Hematopoietic multipotent progenitor cell treated with erythropoietin and hydrocortisone succinate and interleukin-3 and kit ligand, for 8 days (in vitro differentiated cells): ENCODE measurements around the gene C11orf42.
A peak's percentile ranks its signal among the peaks of the same experiment; 100 is the strongest.

Experiments used
- DNase-seq: peaks from one replicate; pipeline ENCODE4 v3.0.0-alpha.2; 2015

The C11orf42 gene

GRCh38 chr11:6205366-6205765 lies at the start of gene C11orf42:
Gene C11orf42, plus strand, starts transcription at chr11:6205557. Its CDS starts 59 bp downstream, at chr11:6205616.
- DNase-seq = no peak

GRCh38 chr11:6156628-6157359 lies 48.6 kb upstream of the C11orf42 start:
- no peak for DNase-seq

- no peak for DNase-seq
These were observed 35.1 kb upstream of the C11orf42 start, which contains the start of gene OR52B2 for GRCh38 chr11:6170226-6170625. Gene OR52B2, minus strand, starts transcription at chr11:6170326. Its CDS starts 0 bp downstream, at chr11:6170326.

- no peak for DNase-seq
These were observed 29.9 kb upstream of the C11orf42 start for GRCh38 chr11:6175440-6175839.

GRCh38 chr11:6191742-6192141 lies 13.6 kb upstream of the C11orf42 start:
- no peak for DNase-seq

GRCh38 chr11:6194065-6194581 lies 11.2 kb upstream of the C11orf42 start:
- DNase-seq = no peak

GRCh38 chr11:6196396-6196795 lies 9.0 kb upstream of the C11orf42 start:
- DNase-seq = no peak

- no peak for DNase-seq
These were observed 7.7 kb upstream of the C11orf42 start for GRCh38 chr11:6197466-6198200.

GRCh38 chr11:6199174-6199810 lies 6.1 kb upstream of the C11orf42 start, which contains the start of gene OR52W1:
Gene OR52W1, plus strand, starts transcription at chr11:6199224. Its CDS starts 0 bp downstream, at chr11:6199224.
- DNase-seq = no peak

GRCh38 chr11:6200975-6201374 lies 4.4 kb upstream of the C11orf42 start:
- DNase-seq = peak; percentile 40

- DNase-seq = peak; percentile 17
These were observed 3.9 kb upstream of the C11orf42 start for GRCh38 chr11:6201481-6201880.

- no peak for DNase-seq
These were observed 3.3 kb upstream of the C11orf42 start for GRCh38 chr11:6202041-6202440.

GRCh38 chr11:6203327-6203726 lies 2.0 kb upstream of the C11orf42 start:
- no peak for DNase-seq

- no peak for DNase-seq
These were observed 651 bp upstream of the C11orf42 start for GRCh38 chr11:6204706-6205105.

- DNase-seq = no peak
These were observed 1.3 kb downstream of the C11orf42 start for GRCh38 chr11:6206456-6207180.

GRCh38 chr11:6209801-6210200 lies 4.4 kb downstream of the C11orf42 start:
- DNase-seq = no peak

GRCh38 chr11:6210274-6210955 lies 5.1 kb downstream of the C11orf42 start:
- DNase-seq = no peak

- no peak for DNase-seq
These were observed 9.2 kb downstream of the C11orf42 start for GRCh38 chr11:6214530-6214929.

GRCh38 chr11:6216501-6216900 lies 11.1 kb downstream of the C11orf42 start:
- DNase-seq = no peak

GRCh38 chr11:6217722-6218121 lies 12.4 kb downstream of the C11orf42 start:
- DNase-seq = no peak

- no peak for DNase-seq
These were observed 14.0 kb downstream of the C11orf42 start for GRCh38 chr11:6219359-6219758.

- no peak for DNase-seq
These were observed 18.5 kb downstream of the C11orf42 start for GRCh38 chr11:6223854-6224253.
